NCI-H2081 (cell line): ENCODE data around the gene MCM9.
"Not testable (repeated sequence)": the region's sequence is repeated elsewhere in the genome, so short reads cannot be mapped to it uniquely, and the experiment has no call there.

Experiments used
- DNase-seq, 2 experiments: peaks; one replicate each; lab custom pipeline; 2025; lab: John Stamatoyannopoulos, UW

Gene MCM9

DNA sequence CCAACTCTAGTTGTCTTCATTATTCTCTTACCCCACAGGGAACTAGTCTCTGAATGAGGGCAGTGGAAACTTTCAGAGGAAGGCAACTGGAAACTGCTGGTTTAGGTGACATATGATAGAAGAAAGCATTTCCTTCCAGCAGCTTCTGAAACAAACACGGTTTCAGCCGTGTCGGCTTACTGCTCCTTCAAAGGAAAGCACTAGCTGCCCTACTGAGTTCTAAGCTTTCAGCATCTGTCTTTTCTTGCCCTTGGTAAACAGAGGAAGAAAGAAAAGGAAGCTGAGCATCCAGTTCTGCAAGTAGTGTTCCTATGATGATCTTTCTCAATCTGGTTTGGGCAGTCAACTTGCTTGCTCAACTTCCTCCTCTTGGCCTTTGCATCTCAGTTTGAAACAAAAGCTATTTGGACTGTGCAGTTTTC is 166.0 kb downstream of the MCM9 start:
- no peak for DNase-seq

DNA sequence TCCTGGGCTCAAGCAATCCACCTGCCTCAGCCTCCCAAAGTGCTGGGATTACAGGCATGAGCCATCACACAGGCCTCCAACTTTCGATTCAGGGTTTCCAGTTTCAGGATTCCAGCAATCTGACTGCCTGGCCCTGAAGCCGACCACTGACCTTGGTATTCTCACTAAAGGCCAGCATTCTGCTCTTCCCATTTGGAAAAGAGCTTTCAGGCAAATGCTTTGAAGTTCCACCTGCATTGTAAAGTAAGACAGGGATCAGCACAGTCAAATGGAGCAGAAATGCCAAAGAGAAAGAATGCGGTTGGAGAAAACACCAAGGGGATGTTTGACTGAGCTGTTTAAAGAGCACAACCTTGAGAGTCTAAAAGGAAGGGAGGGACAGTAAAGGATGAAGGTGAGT is 166.5 kb downstream of the MCM9 start:
- DNase-seq: no peak

DNA sequence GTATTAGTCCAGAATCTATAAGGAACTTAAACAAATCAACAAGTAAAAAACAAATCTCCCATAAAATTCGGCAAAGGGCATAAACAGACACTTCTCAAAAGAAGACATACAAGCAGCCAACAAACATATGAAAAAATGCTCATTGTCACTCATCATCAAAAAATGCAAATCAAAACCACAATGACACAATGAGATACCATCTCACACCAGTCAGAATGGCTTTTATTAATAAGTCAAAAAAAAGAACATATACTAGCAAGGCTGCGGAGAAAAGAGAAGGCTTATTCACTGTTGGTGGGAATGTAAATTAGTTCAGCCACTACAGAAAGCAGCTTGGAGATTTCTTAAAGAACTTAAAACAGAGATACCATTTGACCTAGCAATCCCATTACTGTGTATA is 169.6 kb downstream of the MCM9 start:
- not testable (repeated sequence) for DNase-seq

DNA sequence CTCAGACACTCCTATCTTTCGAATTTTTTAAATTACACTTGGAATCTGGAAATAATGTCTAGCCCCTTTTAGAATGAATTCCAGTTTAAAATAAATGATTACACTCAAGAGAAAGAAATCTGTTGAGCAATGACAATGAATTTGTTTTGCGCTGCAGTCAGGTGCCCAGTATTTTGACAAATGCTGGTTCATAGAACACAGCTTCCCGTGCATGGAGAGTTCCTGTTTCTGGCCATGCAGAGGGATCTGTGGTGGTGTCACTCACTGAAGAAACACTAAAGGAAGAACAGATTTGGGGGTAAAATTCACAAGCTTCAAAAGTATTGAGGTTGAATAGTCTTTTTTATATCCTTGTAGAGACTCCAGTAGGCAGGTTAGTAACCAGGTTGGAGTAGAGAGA is 170.2 kb downstream of the MCM9 start:
- DNase-seq: no peak
